ENCODE results near the gene NDUFV1.

GRCh38 chr11:67636962-67637361 lies 30.2 kb downstream of the NDUFV1 start:
- no peak for TF ChIP-seq POLR2A (IDR thresholded peaks at IDR 0.05)
- TF ChIP-seq POLR2AphosphoS5 (IDR thresholded peaks at IDR 0.05): no peak
- TF ChIP-seq CTCF (IDR thresholded peaks at IDR 0.05 in 8 of 11, conservative IDR thresholded peaks at IDR 0.05 in 3 of 11): no peak

Data from spleen (tissue), 7 donors.